Epithelial cell of proximal tubule (primary cell): ENCODE measurements around the gene ZNF280A. TPM values are rescaled to one million over a fixed set of nuclear protein-coding genes. Genes with fewer than 3 reads are reported as not detected.

Source experiments
- DNase-seq: peaks from one replicate; pipeline ENCODE4 v3.0.0-alpha.2; 2011; ENCODE audit warnings: low read depth
- H3K4me3 ChIP-seq: 2 replicates; pipeline ENCODE4 v1.5.1; 2011; ENCODE audit warnings: low read depth, mild to moderate bottlenecking, low read length
- total RNA-seq: library from RNA; depleted of rRNA; stranded (reverse); fragments of >200 nt; gene quantifications from 2 replicates; pipeline ENCODE4 v1.2.3, GENCODE V29; 2015
- TF ChIP-seq, protein P1 (sequence below): conservative IDR thresholded peaks from 2 replicates; pipeline ENCODE4 v1.5.1; 2012; ENCODE audit warnings: low read depth, mild to moderate bottlenecking, low read length

The ZNF280A gene
- total RNA-seq, 1 donor from 2014 or later: not detected

DNA sequence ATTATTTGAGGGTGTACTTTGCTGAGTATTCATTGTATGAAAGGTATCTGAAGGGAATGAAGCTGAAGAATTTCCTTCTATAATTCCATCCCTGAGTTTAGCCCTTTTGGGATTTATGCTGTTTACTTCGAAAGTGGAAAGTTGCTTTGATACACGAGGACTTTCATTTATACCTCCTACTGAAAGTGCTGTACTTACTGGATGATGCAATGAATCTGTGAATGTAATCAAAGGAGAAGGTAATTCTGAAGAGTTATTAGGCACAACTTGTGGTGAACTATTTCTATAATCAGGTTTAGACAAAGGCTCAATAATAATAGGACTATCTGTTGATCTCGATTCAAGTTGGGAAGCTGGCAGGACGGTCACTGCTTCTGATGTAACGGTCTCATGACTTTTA is 31.3 kb downstream of the ZNF280A start:
- TF ChIP-seq, protein P1, sequence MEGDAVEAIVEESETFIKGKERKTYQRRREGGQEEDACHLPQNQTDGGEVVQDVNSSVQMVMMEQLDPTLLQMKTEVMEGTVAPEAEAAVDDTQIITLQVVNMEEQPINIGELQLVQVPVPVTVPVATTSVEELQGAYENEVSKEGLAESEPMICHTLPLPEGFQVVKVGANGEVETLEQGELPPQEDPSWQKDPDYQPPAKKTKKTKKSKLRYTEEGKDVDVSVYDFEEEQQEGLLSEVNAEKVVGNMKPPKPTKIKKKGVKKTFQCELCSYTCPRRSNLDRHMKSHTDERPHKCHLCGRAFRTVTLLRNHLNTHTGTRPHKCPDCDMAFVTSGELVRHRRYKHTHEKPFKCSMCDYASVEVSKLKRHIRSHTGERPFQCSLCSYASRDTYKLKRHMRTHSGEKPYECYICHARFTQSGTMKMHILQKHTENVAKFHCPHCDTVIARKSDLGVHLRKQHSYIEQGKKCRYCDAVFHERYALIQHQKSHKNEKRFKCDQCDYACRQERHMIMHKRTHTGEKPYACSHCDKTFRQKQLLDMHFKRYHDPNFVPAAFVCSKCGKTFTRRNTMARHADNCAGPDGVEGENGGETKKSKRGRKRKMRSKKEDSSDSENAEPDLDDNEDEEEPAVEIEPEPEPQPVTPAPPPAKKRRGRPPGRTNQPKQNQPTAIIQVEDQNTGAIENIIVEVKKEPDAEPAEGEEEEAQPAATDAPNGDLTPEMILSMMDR: no peak
- DNase-seq: no peak
- no peak overlapping the region for H3K4me3 ChIP-seq

DNA sequence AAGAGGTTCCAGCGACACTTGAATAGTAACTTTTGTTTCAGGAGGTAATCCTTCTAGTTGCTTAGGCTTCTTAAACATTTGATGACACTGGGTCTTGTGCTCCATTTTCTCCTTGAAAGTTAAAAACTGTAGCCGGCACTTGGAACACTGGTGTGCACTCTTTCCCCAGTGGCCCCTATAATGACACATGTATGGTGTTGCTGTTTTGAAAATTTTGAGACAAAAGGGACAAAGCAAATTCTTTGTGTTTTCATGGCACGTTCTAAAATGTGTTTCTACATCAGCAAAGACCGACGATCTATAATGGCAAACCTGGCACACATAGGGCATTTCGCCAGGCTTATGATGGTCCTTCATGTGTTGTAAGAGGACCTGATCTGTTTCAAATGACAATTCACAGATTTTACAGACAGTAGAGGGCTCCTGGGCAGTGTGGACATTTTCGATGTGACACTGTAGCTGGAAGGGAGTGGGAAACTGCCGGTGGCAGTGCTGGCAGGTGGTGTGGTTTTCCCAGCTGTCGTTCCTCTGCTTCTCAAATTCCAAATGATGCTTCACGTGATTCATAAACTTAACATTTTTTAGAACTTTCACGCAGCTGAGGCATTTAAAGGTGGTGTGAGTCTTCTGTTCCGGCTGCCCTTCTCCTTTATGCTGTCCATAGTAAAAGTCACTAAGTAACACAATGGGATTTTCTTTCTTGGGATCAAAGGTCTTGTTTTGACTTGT is 32.0 kb downstream of the ZNF280A start:
- no peak overlapping the region for H3K4me3 ChIP-seq
- no peak for DNase-seq
- TF ChIP-seq, protein P1: no peak

DNA sequence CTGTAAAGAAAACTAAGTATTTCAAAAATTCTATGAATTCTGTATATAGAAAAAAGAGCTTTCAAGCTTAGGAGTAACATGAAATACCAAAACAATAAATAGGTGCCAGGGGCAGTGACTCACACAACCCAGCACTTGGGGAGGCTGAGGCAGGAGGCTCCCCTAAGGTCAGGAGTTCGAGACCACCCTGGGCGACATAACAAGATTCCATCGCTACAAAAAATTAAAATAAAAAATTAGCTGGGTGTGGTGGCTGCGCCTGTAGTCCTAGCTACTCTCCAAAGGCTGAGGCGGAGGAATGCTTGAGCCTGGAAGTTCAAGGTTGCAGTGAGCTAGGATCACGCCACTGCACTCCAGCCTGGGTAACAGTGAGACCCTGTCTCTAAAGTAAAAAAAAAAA is 33.0 kb downstream of the ZNF280A start:
- TF ChIP-seq, protein P1: no peak
- DNase-seq: no peak

DNA sequence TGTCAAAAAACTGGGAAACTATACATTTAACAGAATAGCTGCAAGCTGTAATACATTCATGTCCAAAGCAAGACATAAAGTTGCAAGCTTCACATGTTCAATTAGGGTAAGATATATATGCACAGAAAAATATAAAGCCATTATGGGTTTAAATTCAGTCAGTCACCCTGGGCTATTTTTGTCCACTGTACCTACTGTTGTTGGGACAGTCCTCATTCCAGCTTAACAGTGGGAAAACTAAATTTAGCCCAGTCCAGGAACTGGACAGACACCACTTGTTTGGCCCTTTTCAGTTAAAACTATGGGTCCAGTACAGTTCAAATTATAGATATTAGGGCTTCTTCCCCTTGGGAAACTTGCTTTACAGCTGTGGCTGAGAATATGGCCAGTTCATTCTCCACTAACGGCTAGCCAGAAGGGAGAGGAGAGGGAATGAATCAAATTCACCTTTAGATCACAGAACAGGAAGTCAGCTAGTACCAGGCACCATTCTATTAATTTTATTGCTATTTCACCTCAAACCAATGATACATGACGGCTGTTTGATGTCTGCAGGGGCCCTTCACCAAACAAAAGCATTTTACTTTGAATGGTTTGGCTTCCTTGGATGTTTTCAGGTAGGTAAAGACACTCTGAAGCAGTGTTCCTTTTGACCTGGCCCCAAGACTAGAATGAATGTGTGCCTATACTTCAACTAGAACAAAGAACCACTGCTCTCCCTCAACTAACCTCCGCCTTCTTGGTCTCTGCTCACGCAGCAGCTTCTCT is 33.8 kb downstream of the ZNF280A start:
- DNase-seq: no peak
- TF ChIP-seq, protein P1: no peak
- H3K4me3 ChIP-seq: no peak overlapping the region

More for the DNA sequence above, 33.0 kb downstream of the ZNF280A start:
- H3K4me3 ChIP-seq: no peak overlapping the region

DNA sequence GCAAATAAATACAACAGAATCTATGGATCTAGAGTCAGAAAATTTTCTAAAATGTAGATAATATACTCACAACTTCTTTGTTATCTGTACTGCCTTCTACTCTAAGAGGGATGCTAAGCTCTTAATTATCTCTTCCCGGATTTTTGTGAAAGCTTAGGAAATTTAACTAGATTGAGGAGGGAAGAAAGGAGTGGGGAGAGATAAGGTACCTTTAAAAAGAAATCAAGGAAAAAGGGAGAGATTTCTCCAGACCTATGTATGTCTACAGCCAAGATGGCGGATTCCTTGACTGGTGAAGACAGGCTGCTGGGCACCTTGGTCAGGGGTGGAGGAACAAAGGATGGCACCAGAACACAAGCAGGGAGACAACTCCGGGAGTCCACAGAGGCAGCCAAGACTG is 34.5 kb downstream of the ZNF280A start:
- DNase-seq: no peak
- H3K4me3 ChIP-seq: no peak overlapping the region
- TF ChIP-seq, protein P1: no peak

DNA sequence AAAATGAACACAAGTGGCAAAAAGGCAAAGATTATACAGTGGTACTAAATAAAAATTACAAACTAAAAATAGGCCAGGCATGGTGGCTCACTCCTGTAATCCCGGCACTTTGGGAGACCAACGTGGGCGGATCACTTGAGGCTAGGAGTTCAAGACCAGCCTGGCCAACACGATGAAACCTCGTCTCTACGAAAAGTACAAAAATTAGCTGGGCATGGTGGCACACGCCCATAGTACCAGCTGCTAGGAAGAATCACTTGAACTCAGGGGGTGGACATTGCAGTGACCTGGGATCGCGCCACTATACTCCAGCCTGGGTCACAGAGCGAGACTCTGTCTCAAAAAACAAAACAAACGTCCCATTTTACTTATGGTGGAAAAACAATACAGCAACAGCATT is 36.0 kb downstream of the ZNF280A start:
- no peak for DNase-seq
- TF ChIP-seq, protein P1: no peak
- no peak overlapping the region for H3K4me3 ChIP-seq
